ENCODE measurements around the gene PPM1F. TPM values are rescaled to one million over a fixed set of nuclear protein-coding genes. Genes with fewer than 3 reads are reported as not detected.
A peak's percentile ranks its signal among the peaks of the same experiment; 100 is the strongest.
"Not testable (repeated sequence)": the region's sequence is repeated elsewhere in the genome, so short reads cannot be mapped to it uniquely, and the experiment has no call there.

The PPM1F gene
- total RNA-seq, 1 experiment from 2014 or later = 65.1 TPM

GRCh38 chr22:21948390-21948789, 4.3 kb downstream of the PPM1F start:
- in situ Hi-C loops (cut with HindIII; ENCODE audit: low pct_unique_long_range_greater_than_20kb, low sequenced_read_pairs) = loop anchor here (25.0 kb wide), 2 partner anchors 136 to 236 kb away; no protein-coding TSS in a partner anchor
- DNase-seq (ENCODE audit: low read depth, low spot score) = no peak

- in situ Hi-C loops (cut with HindIII; ENCODE audit: low pct_unique_long_range_greater_than_20kb, low sequenced_read_pairs) = loop anchor here (25.0 kb wide), 2 partner anchors 135 to 235 kb away; no protein-coding TSS in a partner anchor
- peak; percentile 53 for DNase-seq (ENCODE audit: low read depth, low spot score)
Observed at GRCh38 chr22:21947040-21948014, 5.3 kb downstream of the PPM1F start.

- DNase-seq (ENCODE audit: low read depth, low spot score) = no peak
- in situ Hi-C loops (cut with HindIII; ENCODE audit: low pct_unique_long_range_greater_than_20kb, low sequenced_read_pairs) = loop anchor here (25.0 kb wide), 2 partner anchors 134 to 234 kb away; no protein-coding TSS in a partner anchor
Observed at GRCh38 chr22:21946262-21946925, 6.3 kb downstream of the PPM1F start.

- in situ Hi-C loops (cut with HindIII; ENCODE audit: low pct_unique_long_range_greater_than_20kb, low sequenced_read_pairs) = loop anchor here (25.0 kb wide), 2 partner anchors 133 to 233 kb away; no protein-coding TSS in a partner anchor
- no peak for DNase-seq (ENCODE audit: low read depth, low spot score)
Observed at GRCh38 chr22:21945453-21946261, 7.0 kb downstream of the PPM1F start.

- in situ Hi-C loops (cut with HindIII; ENCODE audit: low pct_unique_long_range_greater_than_20kb, low sequenced_read_pairs) = loop anchor here (25.0 kb wide), 2 partner anchors 133 to 233 kb away; no protein-coding TSS in a partner anchor
Observed at GRCh38 chr22:21944871-21945270, 7.8 kb downstream of the PPM1F start.

GRCh38 chr22:21943571-21944448, 8.8 kb downstream of the PPM1F start:
- in situ Hi-C loops (cut with HindIII; ENCODE audit: low pct_unique_long_range_greater_than_20kb, low sequenced_read_pairs) = loop anchor here (25.0 kb wide), 2 partner anchors 132 to 232 kb away; no protein-coding TSS in a partner anchor
- DNase-seq (ENCODE audit: low read depth, low spot score) = no peak

More at GRCh38 chr22:21944871-21945270, 7.8 kb downstream of the PPM1F start:
- no peak for DNase-seq (ENCODE audit: low read depth, low spot score)

GRCh38 chr22:21942407-21943343, 10.0 kb downstream of the PPM1F start:
- DNase-seq (ENCODE audit: low read depth, low spot score) = no peak
- in situ Hi-C loops (cut with HindIII; ENCODE audit: low pct_unique_long_range_greater_than_20kb, low sequenced_read_pairs) = loop anchor here (25.0 kb wide), 2 partner anchors 130 to 230 kb away; no protein-coding TSS in a partner anchor

GRCh38 chr22:21941921-21942320, 10.7 kb downstream of the PPM1F start:
- in situ Hi-C loops (cut with HindIII; ENCODE audit: low pct_unique_long_range_greater_than_20kb, low sequenced_read_pairs) = loop anchor here (25.0 kb wide), 2 partner anchors 130 to 230 kb away; no protein-coding TSS in a partner anchor
- DNase-seq (ENCODE audit: low read depth, low spot score) = no peak

GRCh38 chr22:21940521-21940920, 12.1 kb downstream of the PPM1F start:
- no peak for DNase-seq (ENCODE audit: low read depth, low spot score)
- in situ Hi-C loops (cut with HindIII; ENCODE audit: low pct_unique_long_range_greater_than_20kb, low sequenced_read_pairs) = loop anchor here (25.0 kb wide), 2 partner anchors 128 to 228 kb away; no protein-coding TSS in a partner anchor

GRCh38 chr22:21939935-21940334, 12.7 kb downstream of the PPM1F start:
- DNase-seq (ENCODE audit: low read depth, low spot score) = not testable (repeated sequence)
- in situ Hi-C loops (cut with HindIII; ENCODE audit: low pct_unique_long_range_greater_than_20kb, low sequenced_read_pairs) = loop anchor here (25.0 kb wide), 2 partner anchors 128 to 228 kb away; no protein-coding TSS in a partner anchor

- in situ Hi-C loops (cut with HindIII; ENCODE audit: low pct_unique_long_range_greater_than_20kb, low sequenced_read_pairs) = loop anchor here (25.0 kb wide), 2 partner anchors 127 to 227 kb away; no protein-coding TSS in a partner anchor
- no peak for DNase-seq (ENCODE audit: low read depth, low spot score)
Observed at GRCh38 chr22:21939461-21939913, 13.2 kb downstream of the PPM1F start.

GRCh38 chr22:21938906-21939305, 13.7 kb downstream of the PPM1F start:
- in situ Hi-C loops (cut with HindIII; ENCODE audit: low pct_unique_long_range_greater_than_20kb, low sequenced_read_pairs) = loop anchor here (25.0 kb wide), 2 partner anchors 127 to 227 kb away; no protein-coding TSS in a partner anchor
- no peak for DNase-seq (ENCODE audit: low read depth, low spot score)

GRCh38 chr22:21938071-21938822, 14.4 kb downstream of the PPM1F start:
- in situ Hi-C loops (cut with HindIII; ENCODE audit: low pct_unique_long_range_greater_than_20kb, low sequenced_read_pairs) = loop anchor here (25.0 kb wide), 2 partner anchors 126 to 226 kb away; no protein-coding TSS in a partner anchor
- peak; percentile 93 for DNase-seq (ENCODE audit: low read depth, low spot score)

- in situ Hi-C loops (cut with HindIII; ENCODE audit: low pct_unique_long_range_greater_than_20kb, low sequenced_read_pairs) = loop anchor here (25.0 kb wide), 2 partner anchors 125 to 225 kb away; no protein-coding TSS in a partner anchor
- no peak for DNase-seq (ENCODE audit: low read depth, low spot score)
Observed at GRCh38 chr22:21937821-21938070, 14.9 kb downstream of the PPM1F start.
